Embryonic facial prominence (tissue), 1 donor: ENCODE measurements around the gene RELL1.

Experiments used
- DNase-seq: peaks from one replicate; pipeline ENCODE4 v3.0.0-alpha.2; 2016; ENCODE audit errors: extremely low spot score

Gene RELL1

DNA sequence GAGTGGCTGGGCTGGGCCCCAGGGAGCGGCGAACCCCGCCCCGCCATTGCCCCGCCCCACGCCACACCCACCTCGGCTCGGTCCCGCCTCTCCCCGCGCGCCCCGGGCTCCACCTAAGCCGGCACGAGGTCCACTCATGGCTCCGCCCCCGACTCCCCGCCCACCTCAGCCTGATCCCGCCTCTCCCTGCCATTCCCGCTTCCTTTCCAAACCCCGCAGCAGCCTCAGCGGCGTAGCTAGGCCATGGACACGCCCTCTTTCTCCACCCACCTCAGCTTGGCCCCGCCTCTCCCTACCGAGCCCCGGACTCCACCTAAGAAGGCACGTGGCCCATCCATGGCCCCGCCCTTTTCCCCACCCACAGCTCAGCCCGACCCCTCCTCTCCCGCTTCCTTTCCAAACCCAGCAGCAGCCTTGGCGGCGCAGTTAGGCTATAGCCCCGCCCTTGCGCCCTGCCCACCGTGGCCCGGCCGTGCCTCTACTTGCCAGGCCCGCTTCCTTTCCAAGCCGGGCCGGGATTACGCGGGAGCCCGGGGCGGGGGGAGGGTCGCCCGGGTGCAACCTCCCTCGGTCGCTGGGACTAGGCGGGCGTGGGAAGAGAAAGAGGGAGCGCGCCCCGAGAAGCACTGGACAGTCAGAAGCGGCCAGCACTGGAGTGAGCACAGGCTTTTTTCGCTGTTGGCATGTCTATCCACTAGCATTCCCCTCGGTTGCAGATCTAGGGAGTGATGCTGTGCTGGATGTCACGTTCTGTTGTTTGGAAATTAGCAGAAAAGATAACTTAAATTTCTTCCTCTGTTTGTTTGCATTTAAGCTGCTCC, at the start of gene RELL1:
Gene RELL1, minus strand, starts transcription at position 4 of the 821 bp plus-strand sequence. CDS start 89 bp downstream, outside the sequence.
- DNase-seq: peak; percentile 99

DNA sequence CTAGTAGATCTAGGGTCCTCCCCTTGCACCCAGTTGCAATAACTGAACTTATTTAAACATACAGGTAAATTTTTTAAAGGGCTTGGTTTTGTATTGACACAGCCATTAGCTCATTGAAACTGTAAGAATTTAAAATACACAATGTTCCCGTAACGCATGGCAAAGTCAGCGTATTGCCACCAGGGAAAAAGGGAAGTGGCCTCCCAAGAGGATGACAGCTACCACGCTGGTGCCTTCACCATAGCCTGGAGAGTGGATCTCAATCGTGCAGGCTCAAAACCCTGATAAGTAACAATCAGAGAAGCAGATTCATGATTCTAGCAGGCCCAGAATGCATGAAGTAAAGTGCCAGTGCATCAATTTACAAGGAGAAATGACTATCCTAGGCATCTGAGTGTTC, 49.4 kb upstream of the RELL1 start:
- DNase-seq: no peak

DNA sequence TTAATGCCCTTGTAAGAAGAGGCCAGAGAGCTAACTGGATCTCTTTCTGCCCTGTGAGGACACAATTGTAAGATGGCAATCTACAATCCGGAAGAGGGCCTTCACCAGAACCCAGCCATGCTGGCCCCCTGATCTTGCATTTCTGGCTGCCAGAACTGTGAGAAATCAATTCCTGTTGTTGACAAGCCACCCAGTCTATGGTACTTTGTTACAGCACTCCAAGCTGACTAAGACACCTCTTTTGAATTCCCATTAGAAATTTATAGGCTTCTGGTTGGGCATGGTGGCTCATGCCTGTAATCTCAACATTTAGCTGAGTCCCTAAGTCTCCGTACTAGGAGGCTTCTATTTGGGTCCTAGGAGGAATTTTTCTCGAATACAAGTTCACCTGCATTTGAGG, 48.8 kb upstream of the RELL1 start:
- DNase-seq: no peak

DNA sequence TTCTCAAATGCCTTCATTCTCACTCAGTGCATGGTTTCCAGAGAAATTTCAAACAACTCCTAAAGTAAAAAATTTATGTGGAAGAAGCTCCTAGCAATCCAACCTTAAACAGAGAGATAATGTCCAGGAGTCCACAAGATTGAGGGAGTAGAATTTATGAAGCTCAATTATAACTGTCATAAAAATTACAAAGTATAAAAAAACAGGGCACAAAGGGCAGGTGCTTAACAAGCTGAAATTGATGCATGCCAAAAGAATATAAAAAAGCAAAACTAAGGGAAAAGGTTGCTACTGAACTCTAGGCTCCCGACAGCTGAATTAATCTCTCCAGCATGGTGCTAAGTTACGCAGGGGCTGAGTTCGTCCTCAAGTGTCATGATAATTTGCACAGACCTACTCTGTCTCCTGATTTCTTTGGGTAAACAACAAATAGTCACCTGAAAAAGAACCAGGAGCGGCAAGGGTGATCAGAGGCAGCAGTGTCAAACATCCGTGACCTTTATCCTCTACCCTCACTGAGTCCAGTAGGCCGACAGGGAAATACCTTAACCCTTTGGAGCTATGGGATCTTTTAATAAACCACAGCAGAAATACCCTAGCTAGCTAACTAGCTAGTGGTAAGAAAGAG, 47.2 kb upstream of the RELL1 start:
- no peak for DNase-seq

DNA sequence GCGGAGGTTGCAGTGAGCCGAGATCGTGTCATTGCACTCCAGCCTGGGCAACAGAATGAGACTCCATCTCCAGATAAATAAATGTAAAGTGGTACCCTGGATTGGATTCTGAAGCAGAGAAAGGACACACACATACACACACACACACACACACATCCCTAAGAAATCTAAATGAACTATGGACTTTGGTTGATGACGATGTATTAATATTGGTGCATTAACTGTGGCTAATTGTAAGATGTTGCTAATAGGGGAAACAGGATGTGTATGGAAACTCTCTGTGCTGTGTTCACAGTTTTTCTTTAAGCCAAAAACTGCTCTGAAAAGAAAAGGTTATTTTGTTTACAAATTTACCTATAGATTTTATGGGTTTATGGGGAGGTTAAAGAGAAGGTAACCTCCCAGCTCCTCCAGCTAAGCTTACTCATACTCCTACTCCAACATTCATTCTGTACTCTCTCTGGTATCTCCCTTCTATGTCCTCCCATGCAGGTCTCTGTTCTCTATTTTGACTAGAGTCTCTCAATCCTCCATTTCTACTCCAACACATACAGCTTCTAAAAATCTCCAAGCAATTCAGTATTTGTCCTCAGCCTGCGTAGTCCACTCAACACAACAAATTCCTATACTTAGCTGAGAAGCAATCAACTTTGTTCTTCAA, 46.5 kb upstream of the RELL1 start:
- no peak for DNase-seq

DNA sequence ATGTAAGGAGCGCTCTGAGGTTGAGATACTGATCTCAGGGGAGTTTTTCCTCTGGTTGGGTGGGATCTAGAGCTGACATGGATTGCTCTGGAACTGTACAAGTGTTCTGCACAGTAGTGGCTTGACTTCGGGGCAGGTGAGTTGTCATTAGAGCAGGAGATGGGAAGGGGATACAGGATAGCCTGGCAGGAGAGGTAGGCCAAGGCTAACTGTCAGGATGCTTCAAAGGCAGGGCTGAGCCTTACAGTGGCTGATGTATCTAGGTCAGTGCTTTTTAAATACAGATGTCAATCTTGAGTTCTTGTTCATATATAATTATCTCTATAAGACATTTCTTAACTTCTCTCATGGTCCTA, 43.5 kb upstream of the RELL1 start:
- no peak for DNase-seq

- no peak for DNase-seq
Observed at GRCh38 chr4:37728064-37728463, 41.9 kb upstream of the RELL1 start.

GRCh38 chr4:37727635-37728034, 41.5 kb upstream of the RELL1 start:
- DNase-seq: no peak

GRCh38 chr4:37726666-37727065, 40.5 kb upstream of the RELL1 start:
- no peak for DNase-seq

DNA sequence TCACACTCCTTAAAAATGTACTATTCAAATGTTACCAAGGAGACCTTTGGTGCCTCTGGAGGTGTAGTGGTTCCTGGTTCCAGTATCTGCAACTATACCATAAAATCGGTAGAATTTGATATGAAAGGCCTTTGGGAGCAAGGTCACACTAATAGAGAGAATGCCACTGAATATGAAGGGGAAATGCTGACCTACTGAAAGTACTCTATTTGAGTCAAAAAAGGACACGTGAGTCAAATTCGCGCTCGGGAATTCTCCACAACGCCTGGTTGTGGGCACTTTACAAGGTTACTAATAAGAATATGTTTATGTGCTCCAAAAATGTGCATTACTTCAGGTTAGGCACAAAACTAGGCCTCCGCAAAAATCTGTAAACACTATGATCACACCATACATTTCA, 39.5 kb upstream of the RELL1 start:
- no peak for DNase-seq

DNA sequence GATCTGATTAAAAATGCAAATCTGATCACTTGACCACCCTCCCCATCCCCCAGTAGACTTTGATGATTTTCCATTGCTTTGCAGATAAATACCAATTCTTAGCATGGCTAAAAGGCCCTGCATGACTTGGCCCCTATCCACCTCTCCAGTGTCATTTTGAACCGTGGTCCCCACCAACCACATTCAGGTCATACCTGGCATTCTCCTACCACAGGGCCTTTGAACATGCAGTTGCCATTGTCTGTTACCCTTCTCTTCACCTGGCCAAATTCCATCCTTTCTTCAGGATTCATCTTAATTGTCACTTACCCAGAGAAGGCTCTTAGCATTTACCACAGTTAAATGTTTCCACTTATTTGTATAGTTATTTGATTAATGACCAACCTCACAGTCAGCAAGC, 36.9 kb upstream of the RELL1 start:
- no peak for DNase-seq

- no peak for DNase-seq
Observed at GRCh38 chr4:37721995-37722638, 35.9 kb upstream of the RELL1 start.

GRCh38 chr4:37719021-37719420, 32.8 kb upstream of the RELL1 start:
- DNase-seq: no peak

DNA sequence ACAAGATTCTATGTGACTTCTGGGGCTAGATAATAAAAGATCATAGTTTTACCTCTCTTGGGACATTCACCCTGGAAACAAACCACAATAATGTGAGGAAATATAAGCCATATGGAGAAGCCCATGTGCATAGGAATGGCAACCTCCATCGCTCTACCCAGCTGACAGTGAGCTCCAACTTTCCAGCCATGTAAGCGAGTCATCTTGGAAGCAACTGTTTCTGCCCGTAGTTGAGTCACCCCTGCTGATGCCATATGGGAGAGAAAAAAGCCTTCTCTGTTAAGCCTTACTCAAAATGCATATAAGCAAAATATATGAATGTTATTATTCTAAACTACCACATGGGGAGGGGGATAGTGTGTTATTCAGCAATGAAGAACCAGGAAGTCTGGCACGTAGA, 31.4 kb upstream of the RELL1 start:
- no peak for DNase-seq

DNA sequence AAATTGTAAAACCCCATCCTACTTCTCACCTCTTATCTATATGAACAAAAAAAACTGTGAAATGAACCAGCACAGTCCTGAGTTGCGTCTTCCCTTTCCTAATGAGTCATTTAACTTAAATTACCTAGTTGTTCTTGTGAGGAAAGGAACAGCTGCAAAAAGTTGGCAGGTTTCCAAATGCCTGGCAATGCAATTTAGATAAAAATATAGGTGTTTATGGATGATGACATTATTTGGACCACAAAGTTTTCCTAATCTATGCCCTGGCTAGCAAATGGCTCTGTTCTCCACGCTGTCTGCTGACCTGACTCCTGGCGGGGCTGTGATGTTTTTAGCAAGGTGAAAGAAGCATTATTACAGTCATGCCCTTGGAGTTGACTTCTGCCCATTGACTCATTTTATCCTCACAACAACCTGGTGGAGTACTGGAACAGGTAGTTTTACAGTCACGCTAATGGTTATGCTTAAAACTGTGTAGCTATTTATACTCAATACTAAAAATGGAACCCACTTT, 29.8 kb upstream of the RELL1 start:
- DNase-seq: no peak

- no peak for DNase-seq
Observed at GRCh38 chr4:37710491-37710890, 24.3 kb upstream of the RELL1 start.

- DNase-seq: no peak
Observed at GRCh38 chr4:37706032-37706431, 19.9 kb upstream of the RELL1 start.

DNA sequence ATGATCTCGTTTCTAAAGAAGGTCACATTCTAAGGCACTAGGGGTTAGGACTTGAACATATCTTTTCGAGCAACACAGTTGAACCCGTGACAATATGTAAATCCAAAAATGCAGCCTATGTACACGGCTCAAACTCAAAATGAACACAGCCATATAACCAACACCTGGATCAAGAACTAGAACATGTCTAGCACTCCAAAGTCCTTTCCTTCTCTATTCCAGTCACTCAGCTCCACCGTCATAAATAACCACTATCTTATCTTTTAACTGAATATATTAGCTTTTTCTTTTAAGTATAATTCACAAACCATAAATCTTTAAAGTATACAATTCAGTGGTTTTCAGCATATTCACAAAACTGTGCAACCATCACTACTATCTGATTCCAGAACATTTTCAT, 19.4 kb upstream of the RELL1 start:
- no peak for DNase-seq

- no peak for DNase-seq
Observed at GRCh38 chr4:37699868-37700481, 13.8 kb upstream of the RELL1 start.

DNA sequence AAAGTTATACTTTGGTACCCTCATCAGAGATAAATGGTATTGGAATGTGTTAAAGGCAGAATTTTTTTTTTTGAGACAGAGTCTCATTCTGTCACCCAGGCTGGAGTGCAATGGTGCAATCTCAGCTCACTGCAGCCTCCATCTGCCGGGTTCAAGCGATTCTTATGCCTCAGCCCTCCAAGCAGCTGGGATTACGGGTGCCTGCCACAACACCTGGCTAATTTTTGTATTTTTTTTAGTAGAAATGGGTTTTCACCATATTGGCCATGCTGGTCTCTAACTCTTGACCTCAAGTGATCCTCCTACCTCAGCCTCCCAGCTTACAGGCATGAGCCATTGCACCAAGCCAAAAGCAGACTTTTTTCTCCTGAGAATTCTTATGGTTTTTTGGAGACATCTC, 11.4 kb upstream of the RELL1 start:
- DNase-seq: no peak

DNA sequence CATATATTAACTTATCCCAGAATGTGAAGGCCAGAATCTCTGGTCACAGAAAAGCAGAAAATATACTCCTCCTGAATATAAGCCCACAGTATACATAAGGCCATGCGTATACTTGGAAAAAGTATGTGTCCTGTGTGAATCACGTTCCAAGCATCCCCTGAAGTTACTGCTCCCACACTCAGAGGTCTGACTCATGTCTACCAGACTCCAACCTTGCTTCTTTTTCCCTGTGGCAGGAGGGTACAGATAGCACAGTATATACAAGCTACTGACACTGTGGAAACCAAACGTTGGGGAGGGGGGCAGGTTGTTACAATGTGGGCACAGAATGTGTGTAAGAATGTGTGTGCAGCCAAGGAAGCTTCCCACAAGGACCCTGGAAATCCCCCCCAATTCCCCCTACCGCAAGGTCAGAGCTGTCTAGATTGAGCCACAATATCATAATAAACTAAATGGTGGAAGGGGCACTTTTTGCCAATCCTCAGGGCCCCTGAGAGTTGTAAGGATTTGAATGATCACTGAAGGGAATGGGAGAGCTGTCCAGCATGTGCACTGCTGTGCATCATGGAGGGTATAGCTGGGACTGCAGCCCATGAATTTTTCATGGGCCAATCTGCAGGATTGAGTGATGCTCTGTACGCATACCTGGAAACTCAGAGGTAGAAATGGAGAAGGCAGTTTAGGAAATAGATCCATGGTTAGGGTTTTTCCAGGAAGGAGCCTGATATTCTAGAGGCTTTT, 7.4 kb upstream of the RELL1 start:
- DNase-seq: no peak
